ENCODE results near the gene DEPDC4.
A peak's percentile ranks its signal among the peaks of the same experiment; 100 is the strongest.
"Not testable (repeated sequence)": the region's sequence is repeated elsewhere in the genome, so short reads cannot be mapped to it uniquely, and the experiment has no call there.

DEPDC4 gene

DNA sequence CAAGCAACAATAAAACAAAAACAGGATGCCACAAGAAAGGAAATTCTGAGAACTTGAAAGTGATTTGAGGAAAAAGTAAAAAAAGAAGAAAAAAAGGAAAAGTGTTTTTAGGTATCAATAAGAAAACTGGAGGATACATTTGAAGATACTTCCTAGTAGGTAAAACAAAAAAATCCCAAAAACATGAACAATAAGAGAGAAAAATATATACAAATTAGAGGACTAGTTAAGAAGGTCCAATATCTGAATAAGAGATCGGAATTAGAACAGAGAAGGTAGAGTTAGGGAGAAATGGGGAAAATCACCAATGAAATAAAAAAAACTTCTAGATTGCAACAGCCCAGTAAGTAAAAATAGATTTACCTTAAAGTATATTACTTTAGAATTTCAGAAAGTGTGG, 8.8 kb downstream of the DEPDC4 start:
- DNase-seq: no peak

DNA sequence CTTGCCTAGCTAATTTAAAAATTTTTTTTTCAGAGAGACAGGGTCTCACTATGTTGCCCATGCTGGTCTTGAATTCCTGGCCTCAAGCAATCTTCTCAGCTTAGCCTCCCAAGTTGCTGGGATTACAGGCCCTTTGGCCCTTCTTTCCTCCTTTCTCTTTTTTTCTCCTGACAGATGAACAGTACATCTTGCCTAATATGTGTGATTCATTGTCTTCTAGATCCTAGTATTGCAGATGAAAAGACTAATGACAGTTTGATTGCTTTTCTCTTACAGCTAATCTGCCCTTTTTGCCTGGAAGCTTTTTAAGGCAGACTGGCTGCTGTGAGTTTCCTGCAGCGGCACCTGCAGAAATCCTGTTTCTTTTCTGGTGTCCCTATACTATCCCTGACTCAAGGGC, 12.0 kb downstream of the DEPDC4 start:
- DNase-seq: no peak

DNA sequence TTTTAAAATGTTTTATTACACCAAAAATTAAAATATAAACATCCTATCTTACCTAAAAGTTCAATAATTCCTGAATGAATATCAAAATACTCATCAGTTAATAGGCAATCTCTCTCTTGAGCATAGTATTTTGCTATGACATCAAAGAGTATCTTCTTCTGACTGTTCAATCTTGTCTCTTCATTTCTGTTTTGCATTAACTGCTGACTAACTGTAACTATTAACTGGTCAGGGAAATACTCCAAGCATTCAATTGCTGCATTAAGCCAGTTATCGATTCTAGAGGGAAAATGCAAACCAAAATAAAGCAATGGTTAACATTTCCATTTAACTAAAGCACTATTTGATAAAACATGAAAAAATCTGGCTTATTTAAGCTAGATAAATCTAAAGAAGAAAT, 13.4 kb downstream of the DEPDC4 start:
- no peak for DNase-seq

DNA sequence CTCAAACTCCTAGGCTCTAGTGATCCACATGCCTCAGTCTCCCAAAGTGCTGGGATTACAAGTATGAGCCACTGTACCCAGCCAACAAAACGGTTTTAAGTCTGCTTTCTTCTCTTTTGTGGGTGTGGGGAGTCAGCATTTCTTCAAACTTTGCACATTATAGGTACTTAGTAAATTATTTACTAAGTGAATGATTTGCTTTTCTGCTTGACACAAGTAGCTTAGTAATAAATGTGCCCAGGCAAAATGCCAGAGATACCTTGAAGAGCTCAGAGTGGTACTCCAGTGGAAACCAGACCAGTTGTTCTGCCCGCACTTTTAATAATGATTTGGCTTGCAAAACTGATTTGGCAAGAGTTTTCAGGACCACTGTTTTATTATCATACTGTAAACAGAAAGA, 15.0 kb downstream of the DEPDC4 start:
- no peak for DNase-seq

DNA sequence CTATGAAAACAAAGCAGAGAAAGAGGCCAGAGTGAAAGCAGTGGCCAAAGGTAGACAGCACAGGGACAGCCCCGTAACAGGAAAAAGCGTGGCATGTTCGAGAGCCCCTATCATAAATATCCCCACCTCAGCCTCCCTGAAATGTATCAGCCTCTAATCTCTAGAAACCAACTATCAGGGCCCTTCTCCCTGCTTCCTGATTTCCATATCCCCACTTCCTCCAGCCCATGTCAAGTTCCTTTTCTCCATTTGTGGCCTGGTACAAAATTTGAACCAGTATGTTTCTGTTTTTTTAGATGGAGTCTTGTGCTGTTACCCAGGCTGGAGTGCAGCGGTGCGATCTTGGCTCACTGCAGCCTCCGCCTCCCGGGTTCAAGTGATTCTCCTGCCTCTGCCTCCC, 16.9 kb downstream of the DEPDC4 start:
- no peak for DNase-seq

DNA sequence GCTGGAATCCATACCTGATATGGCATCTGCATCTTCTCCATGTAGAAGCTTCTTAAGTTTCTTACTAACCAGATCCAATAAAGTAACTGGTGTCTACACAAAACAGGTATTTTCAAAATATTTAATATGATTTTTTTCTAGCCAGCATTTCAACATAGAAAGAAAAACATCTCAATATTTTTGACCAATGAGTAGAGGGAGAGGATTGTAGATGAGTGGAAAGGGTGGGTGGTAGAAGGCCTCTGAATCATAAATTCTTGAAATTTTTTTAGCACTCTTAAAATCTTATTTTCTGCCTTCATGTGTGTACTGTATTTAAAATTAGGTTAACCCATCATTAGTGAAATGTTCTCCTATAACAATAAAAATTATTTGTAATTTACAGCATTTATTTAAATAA, 18.0 kb downstream of the DEPDC4 start:
- no peak for DNase-seq

DNA sequence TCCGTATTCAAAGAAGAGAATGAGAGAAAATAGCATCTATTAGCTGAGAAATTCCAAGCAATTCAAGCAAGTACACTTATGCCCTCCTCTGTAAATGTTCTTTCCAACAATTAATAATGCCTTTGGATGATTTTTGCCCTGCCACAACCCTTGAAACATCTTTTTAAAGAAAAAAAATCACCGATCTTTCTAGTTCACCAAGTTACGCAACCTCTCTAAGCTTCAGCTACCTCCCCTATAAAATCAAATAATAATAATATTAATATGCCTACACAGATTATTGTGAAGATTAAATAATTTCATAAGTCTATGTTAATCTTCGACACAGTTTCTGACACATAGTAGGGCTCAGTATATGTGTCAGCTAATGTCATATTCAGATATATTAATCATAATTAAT, 19.1 kb downstream of the DEPDC4 start:
- DNase-seq: no peak

DNA sequence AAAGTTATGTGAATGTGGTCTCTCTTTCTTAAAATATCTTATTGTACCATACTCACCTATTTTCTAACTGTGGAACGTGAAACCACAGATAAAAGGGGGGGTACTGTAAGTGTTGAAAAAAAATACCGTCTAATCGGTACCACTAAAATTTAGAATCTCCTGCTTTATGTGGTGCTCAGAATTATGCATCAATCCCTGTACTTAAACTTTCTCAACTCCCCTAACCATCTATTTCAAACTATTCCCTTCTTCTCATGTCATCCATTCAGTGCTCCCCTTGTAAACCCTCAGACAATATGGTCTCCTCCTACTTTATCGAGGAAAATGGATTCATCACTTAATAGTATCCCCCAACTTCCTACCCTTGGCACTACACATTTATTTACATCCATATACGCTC, 23.7 kb downstream of the DEPDC4 start:
- DNase-seq: no peak

DNA sequence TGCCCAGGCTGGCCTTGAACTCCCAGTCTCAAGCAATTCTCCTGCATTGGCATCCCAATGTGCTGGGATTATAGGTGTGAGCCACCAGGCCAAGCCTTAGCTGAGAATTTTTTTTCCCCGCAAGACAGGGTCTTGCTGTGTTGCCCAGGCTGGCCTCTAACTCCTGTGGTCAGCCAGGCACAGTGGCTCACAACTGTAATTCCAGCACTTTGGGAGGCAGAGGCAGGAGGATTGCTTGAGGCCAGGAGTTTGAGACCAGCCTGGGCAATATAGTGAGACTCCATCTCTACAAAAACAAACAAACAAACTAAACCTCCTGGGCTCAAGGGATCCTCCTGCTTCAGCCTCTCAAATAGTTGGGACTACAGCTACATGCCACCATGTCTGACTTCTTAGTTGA, 27.3 kb downstream of the DEPDC4 start:
- no peak for DNase-seq

DNA sequence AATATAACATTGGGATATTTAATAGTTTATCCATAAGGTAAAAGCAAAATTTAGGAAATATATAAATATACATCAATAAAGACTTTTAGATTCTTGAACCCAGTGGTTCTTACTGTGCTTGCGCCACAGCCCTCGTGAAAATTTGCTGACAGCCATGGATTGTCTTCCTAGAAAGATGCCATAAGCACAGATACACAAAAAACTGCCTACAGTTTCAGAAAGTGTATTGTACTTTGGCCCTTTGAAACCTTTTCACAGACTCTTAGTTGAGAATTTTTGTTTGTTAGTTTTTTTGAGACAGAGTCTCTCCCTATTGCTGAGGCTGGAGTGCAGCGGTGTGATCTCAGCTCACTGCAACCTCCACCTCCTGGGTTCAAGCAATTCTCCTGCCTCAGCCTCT, 28.1 kb downstream of the DEPDC4 start:
- DNase-seq: no peak

DNA sequence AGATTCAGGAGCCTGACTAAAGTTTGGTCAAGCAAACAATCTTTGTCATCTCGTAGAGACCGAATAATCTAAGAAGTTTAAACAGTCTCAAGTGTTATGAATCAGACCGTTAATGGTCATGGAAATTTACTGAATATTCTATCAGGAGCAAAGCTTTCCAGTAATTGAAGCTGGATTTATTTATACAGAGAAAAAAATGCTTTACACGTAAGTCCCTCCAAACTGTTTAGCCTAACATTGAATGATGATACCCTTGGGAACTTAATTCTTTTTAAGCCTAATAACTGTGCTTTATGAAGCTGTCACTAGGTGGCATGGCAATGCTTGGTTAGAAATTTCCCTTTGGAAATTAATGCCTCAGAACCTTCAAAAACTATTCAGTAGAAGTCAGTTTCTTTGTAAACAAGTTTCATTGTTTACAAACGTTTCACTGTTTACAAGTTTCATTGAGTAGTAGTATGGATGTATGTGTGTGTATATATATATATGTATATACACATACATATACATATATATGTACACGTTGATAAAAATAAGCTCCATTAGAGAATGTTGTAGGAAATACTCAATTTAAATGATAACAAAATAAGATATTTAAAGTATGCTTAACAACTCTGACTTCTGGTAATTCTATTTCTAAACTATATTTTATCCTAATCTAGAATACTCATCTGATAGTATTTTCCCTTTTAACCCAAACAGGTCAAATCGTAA, 32.1 kb downstream of the DEPDC4 start:
- peak; percentile 38 for DNase-seq

DNA sequence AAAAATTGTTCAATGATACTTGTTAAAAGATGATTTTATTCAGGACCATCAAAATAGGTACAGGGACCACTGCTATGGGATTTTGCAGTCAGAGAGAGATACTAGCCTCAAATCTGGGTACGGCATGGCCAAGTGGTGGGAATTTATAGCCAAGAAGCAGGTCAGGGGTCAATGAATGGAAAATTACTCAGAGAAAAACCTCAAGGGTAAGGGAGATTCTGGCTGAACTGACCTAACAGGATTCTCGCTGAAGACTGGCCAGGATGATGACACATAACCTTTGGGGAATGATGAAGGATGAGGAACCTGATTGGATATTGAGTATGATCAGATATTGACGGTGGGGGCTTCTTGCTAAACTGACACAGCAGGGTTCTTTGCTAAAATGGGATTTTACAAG, 32.7 kb downstream of the DEPDC4 start:
- no peak for DNase-seq

DNA sequence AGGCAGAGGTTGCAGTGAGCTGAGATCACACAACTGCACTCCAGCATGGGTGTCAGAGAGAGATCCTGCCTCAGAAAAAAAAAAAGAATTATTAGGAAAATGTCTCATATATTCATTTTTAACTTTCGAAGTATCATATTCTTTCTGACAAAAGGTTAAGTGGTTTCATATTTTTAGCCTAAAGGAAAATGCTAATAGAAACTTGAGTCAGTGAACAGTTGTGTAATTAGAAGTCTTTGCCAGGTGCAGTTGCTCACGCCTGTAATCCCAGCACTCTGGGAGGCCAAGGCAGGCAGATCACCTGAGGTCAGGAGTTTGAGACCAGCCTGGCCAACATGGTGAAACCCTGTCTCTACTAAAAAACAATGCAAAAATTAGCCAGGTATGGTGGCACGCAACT, 35.0 kb downstream of the DEPDC4 start:
- DNase-seq: not testable (repeated sequence)

DNA sequence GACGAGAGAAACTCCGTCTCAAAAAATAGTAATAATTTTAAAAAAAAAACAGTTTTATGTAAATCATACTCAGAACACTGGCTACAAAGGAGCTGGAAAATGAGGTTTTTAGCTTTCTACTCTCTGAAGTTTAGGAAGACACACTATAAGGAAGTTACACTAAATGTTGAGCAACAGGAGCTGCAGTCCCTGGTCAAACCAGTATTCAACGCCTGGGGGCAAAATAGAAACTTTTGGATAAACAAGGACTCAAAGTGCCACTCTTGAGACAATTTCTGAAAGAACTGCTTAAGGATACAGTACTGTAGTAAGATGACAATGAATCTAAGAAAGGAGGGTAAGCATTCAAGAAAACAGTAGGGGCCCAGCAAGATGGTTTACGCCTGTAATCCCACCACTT, 37.0 kb downstream of the DEPDC4 start:
- DNase-seq: no peak

DNA sequence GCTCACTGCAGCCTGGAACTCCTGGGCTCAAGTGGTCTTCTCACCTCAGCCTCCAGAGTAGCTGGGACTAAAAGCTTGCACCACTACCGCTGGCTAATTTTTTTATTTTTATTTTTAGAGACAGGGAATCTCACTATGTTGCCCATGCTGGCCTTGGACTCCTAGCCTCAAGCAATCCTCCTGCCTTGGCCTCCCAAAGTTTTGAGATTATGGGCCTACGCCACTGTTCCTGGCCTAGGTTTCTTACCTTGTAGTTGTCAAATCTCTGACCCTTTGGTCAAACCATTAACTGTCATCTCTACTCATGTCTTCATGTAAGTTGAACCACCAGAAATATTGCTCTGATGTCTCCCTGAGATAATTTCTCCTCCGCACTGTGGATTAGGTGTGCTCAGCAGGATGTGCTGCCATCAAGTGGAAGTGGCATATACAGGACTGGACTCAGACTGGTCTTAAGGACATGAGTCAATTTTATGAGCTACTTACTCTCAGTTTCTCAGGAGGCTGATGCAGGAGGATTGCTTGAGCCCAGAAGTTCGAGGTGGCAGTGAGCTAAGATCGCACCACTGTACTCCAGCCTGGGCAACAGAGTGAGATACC, 37.7 kb downstream of the DEPDC4 start:
- DNase-seq: no peak

DNA sequence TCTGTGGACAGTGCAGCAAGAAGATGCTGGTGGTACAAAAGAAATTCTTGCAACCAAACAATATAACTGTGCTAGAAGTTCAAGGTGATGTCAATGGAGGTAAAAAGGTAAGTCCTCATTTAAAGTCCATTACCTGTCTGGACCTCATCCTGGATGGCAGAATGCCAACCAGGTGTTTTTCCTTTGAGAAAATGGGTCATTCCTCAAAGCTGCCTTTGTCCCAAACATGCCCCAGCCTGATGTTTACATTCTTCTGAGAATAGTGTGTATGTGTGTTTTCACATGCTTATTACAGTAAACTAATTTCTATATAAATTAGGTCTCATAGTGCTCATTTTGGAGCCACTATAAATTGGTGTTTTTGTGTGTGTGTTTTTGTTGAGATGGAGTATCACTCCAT, 41.4 kb downstream of the DEPDC4 start:
- DNase-seq: no peak

DNA sequence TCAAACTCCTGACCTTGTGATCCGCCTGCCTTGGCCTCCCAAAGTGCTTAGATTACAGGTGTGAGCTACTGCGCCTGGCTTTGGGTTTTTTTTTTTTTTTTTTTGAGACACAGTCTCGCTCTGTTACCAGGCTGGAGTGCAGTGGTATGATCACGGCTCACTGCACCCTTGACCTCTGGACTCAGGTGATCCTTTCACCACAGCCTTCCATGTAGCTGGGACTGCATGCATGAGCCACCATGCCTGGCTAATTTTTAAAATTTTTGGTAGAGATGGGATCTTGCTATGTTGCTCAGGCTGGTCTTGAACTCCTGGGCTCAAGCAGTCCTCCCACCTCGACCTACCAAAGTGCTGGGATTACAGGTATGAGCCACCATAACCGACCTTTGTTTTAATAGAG, 44.7 kb downstream of the DEPDC4 start:
- DNase-seq: not testable (repeated sequence)

DNA sequence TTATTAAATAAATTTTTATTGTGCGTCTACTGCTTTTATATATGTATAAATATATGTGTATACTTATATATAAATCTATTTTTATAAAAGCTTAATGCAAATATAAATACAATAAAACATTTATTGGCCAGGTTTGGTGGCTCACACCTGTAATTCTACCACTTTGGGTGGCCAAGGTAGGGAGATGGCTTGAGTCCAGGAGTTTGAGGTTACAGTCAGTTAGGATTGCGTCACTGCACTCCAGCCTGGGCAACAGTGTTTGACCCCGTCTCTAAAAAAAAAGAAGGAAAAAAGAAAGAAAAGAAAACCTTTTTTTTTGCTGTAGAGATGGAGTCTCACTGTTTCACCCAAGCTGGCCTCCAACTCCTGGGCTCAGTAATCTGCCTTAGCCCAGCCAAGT, 45.4 kb downstream of the DEPDC4 start:
- DNase-seq: no peak

DNA sequence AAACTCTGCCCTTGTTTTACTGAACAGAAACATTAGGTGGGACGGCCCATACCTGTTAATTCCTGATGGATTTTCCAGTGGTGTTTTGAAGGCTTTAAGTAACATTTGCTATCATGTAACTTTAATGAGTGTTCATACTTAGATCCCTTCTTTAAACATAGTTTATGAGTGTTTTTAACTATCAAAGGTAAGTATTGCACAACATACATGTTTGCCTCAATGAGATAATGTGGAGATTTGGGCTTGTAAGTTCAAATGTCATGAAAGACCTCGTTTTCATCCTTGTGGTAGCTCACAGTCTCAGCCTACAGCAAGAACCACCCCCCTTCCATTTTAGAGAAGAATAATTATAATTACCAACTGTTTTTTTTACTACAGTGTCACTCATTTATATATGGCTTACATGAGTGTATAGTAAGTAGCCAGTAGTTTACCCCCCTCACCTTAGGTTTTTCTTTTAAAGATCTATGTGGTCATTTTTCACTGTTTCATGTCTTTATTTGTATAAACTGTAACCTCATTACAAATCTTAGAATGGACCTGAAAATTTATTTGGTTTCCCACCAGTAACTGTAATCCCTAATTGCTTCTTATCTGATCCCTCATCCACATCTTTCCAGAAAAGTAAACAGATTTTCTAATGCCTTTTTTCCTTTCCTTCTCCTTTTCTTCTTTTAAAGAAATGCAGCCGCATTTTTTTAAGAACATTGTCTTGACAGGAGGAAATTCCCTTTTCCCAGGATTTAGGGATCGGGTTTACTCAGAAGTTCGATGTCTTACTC, 47.4 kb downstream of the DEPDC4 start:
- no peak for DNase-seq

DNA sequence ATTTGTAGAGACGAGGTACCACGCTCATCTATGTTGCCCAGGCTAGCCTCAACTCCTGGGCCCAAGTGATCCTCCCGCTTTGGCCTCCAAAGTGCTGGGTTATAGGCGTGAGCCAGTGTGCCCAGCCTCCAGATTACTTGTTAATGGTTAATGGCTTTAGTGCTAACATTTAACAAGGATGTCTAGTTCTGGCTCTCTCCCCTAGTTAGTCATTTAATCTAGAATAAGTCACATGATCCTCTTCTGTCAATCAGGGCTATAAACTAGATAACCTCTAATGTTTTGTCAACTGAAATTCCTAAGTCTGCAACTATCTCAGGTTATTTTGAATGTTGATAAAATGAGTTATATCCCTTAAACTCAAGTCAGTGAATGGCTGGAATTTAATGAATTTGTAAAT, 50.5 kb downstream of the DEPDC4 start:
- no peak for DNase-seq

DNA sequence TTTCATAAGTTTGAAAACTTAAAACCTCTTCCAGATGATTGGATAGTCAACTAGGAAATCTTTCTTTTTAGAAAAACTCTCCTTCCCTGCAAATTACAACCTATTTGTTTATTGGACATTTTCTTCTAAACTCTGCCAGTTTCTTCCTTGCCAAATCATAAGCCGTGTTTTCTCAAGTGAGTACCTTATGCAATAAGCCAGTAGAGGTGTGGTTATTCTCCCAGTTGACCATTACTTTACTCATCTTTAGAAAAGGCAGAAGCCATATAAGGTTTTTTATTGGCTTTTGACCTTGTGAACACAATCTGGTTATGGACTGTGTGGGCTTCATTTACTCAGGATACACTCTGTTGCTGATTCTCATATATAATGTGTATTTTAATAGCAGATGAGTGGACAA, 51.7 kb downstream of the DEPDC4 start:
- DNase-seq: no peak

DNA sequence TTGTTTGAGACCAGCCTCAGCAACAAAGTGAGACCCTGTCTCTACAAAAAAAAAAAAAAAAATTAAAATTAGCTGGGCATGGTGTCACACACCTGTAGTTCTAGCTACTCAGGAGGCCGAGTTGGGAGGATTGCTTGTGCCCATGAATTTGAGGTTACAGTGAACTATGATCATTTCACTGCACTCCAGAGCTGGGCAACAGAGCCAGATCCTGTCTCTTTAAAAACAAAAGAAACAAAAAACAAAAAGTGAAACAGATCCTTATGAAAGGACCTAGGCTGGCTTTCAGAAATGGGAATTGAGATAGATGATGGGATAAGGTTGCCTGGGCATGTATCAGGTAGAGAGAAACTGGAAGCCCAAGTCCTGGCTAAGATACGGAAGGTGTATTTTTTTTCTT, 52.4 kb downstream of the DEPDC4 start:
- DNase-seq: no peak

DNA sequence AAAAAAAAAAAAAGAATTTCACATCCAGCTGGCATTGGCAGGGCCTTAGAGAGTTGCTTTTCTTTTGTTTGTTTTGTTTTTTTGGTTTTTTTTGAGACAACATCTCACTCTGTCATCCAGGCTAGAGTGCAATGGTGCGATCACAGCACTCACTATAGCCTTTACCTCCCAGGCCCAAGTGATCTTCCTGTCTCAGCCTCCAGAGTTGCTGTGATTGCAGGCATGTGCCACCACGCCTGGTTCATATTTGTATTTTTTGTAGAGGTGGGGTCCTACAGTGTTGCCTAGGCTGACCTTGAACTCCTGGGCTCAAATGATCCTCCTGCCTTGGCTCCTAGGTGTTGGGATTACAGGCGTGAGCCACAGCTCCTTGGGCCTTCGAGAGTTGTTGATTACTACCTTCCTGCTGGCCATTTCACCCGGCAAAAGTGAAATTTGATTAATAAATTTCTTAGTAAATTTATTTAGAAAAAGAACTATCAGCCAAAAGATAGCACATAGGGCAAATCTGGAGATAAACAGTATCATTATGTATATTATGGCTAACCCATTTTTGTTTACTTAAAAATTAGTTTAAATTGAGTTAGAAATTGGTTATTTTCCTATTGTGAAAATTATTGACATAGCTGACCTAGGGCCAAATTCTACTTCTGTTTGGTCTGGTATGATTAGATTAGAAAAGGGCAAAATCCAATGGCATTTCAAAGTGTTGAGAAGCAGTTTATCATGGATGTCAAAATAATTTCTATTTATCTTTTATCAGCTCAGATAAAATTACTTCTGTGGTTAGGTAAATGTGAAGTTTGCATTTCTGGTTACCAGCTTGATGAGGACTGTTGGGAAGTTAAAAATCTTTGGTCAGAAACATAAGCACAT, 53.6 kb downstream of the DEPDC4 start:
- no peak for DNase-seq
